Ovary (tissue), 3 donors: ENCODE measurements around the gene XG.

Experiments
- CTCF ChIP-seq, 3 donors: fragments of 450-650 bp in 2 of 3; fragments of 200-600 bp in 1 of 3; IDR thresholded peaks; one replicate each; pipeline versions ENCODE4 v1.5.1 to v1.8.0; 2016 to 2022; ENCODE audit warnings: antibody characterized with exemption in 3 of 3, mild to moderate bottlenecking in 1 of 3
- EP300 ChIP-seq: sonication (generic); formaldehyde crosslinking; IDR thresholded peaks from one replicate; pipeline ENCODE4 v1.6.1; 2017; ENCODE audit warnings: antibody characterized with exemption
- POLR2A ChIP-seq: fragments of 450-650 bp; IDR thresholded peaks from one replicate; pipeline ENCODE4 v1.6.1; 2017; ENCODE audit warnings: antibody characterized with exemption, mild to moderate bottlenecking, moderate library complexity
- donor health status: DM: no; HTN: no; CAD: no.

GRCh38 chrX:2781226-2781571 is 29.4 kb downstream of the XG start:
- TF ChIP-seq EP300 (no peak), CTCF (IDR thresholded peaks at IDR 0.05) (no peak), POLR2A (no peak)
